ENCODE results near the gene FXN.

DNA sequence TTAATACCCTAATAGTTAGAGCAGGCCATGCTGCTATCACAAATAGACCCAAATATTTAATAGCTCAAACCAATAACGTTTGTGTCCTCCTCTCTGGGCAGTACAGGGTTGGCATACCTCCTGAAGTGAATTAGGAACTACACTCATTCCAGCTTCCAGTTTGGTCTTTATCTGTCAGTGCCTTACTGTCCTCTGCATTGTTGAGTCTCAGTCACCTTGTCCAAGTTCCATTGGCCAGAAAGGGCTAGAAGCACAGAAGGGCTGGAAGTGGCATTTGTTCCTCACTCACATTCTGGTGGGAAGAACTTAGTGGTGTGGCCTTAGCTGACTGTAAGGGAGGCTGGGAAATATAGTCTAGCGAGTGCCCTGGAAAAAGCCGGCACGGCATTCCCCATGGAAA, 11.2 kb downstream of the FXN start:
- TF ChIP-seq, protein P1, sequence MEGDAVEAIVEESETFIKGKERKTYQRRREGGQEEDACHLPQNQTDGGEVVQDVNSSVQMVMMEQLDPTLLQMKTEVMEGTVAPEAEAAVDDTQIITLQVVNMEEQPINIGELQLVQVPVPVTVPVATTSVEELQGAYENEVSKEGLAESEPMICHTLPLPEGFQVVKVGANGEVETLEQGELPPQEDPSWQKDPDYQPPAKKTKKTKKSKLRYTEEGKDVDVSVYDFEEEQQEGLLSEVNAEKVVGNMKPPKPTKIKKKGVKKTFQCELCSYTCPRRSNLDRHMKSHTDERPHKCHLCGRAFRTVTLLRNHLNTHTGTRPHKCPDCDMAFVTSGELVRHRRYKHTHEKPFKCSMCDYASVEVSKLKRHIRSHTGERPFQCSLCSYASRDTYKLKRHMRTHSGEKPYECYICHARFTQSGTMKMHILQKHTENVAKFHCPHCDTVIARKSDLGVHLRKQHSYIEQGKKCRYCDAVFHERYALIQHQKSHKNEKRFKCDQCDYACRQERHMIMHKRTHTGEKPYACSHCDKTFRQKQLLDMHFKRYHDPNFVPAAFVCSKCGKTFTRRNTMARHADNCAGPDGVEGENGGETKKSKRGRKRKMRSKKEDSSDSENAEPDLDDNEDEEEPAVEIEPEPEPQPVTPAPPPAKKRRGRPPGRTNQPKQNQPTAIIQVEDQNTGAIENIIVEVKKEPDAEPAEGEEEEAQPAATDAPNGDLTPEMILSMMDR (IDR thresholded peaks at IDR 0.05): no peak
- TF ChIP-seq EZH2 (IDR thresholded peaks at IDR 0.05) (no peak), EZH2phosphoT487 (IDR thresholded peaks at IDR 0.05) (no peak)

Measured in neural progenitor cell (in vitro differentiated cells).